GM19239 (cell line): ENCODE data around the gene LRRC51.

ENCODE experiments used
- DNase-seq: peaks from one replicate; pipeline ENCODE4 v3.0.0; 2011; ENCODE audit warnings: low spot score; ENCODE audit not compliant: insufficient read length
- FAIRE-seq: peaks from 2 replicates; lab custom pipeline; 2011; peaks lifted over from hg19 to GRCh38; lab: Jason Lieb, UNC

LRRC51 gene

GRCh38 chr11:72080326-72081183 lies at the start of gene LRRC51, which contains the start of gene NUMA1:
LRRC51 (plus strand) TSS chr11:72080850; CDS start chr11:72089084, 8,234 bp downstream.
NUMA1 (minus strand) TSS chr11:72080542; CDS start chr11:72035943, 44,599 bp downstream.
- DNase-seq: peak; percentile 77
- peak; percentile 98 for FAIRE-seq

- FAIRE-seq: no peak
- DNase-seq: no peak
Measured at GRCh38 chr11:72036687-72037086, 44.0 kb upstream of the LRRC51 start.

- no peak for FAIRE-seq
- DNase-seq: no peak
Measured at GRCh38 chr11:72037554-72038311, 42.9 kb upstream of the LRRC51 start.

- FAIRE-seq (no peak), DNase-seq (no peak)
Measured at GRCh38 chr11:72038491-72038890, 42.2 kb upstream of the LRRC51 start.

- no peak for FAIRE-seq
- DNase-seq: no peak
Measured at GRCh38 chr11:72039031-72039855, 41.4 kb upstream of the LRRC51 start.

- DNase-seq (no peak), FAIRE-seq (no peak)
Measured at GRCh38 chr11:72039856-72040401, 40.7 kb upstream of the LRRC51 start.

- DNase-seq (no peak), FAIRE-seq (peak; percentile 89)
Measured at GRCh38 chr11:72040491-72041363, 39.9 kb upstream of the LRRC51 start.

- FAIRE-seq (no peak), DNase-seq (no peak)
Measured at GRCh38 chr11:72041364-72042063, 39.1 kb upstream of the LRRC51 start.

- no peak for DNase-seq
- FAIRE-seq: no peak
Measured at GRCh38 chr11:72042064-72042745, 38.4 kb upstream of the LRRC51 start.

GRCh38 chr11:72045849-72046248 lies 34.8 kb upstream of the LRRC51 start:
- no peak for FAIRE-seq
- DNase-seq: no peak

- FAIRE-seq (no peak), DNase-seq (no peak)
Measured at GRCh38 chr11:72048766-72049460, 31.7 kb upstream of the LRRC51 start.

GRCh38 chr11:72058416-72059034 lies 22.1 kb upstream of the LRRC51 start:
- no peak for FAIRE-seq
- no peak for DNase-seq

- no peak for DNase-seq
- FAIRE-seq: no peak
Measured at GRCh38 chr11:72061739-72062396, 18.8 kb upstream of the LRRC51 start.

- no peak for FAIRE-seq
Measured at GRCh38 chr11:72066855-72067254, 13.8 kb upstream of the LRRC51 start.

GRCh38 chr11:72067266-72067665 lies 13.4 kb upstream of the LRRC51 start:
- peak; percentile 4 for FAIRE-seq
- DNase-seq: no peak

More at GRCh38 chr11:72066855-72067254, 13.8 kb upstream of the LRRC51 start:
- DNase-seq: no peak

- FAIRE-seq: no peak
- no peak for DNase-seq
Measured at GRCh38 chr11:72067676-72068075, 13.0 kb upstream of the LRRC51 start.
